Measurements from ENCODE around the gene TMPRSS9. TPM values are rescaled to one million over a fixed set of nuclear protein-coding genes. Genes with fewer than 3 reads are reported as not detected.

Gene TMPRSS9
- total RNA-seq, 1 donor from 2014 or later = not detected

GRCh38 chr19:2329149-2329478 is 31.0 kb upstream of the TMPRSS9 start:
- H3K36me3 Mint-ChIP-seq (ENCODE audit: low read depth, unreplicated experiment) = peaks cover 9% of the 10 kb centered on the region
- no peaks in the 10 kb centered on the region for H3K9me3 Mint-ChIP-seq (ENCODE audit: unreplicated experiment)
- no peak for TF ChIP-seq CTCF (IDR thresholded peaks at IDR 0.05; ENCODE audit: unreplicated experiment)
- DNase-seq (ENCODE audit: low spot score) = no peak
- peaks cover 14% of the 10 kb centered on the region for H3K27me3 Mint-ChIP-seq (ENCODE audit: unreplicated experiment)
- peak overlapping the region; percentile 94 for H3K4me3 Mint-ChIP-seq (ENCODE audit: unreplicated experiment)
- H3K4me1 Mint-ChIP-seq (ENCODE audit: unreplicated experiment) = peaks cover 18% of the 10 kb centered on the region
- H3K27ac Mint-ChIP-seq (ENCODE audit: unreplicated experiment) = peak overlapping the region; percentile 27

DNA sequence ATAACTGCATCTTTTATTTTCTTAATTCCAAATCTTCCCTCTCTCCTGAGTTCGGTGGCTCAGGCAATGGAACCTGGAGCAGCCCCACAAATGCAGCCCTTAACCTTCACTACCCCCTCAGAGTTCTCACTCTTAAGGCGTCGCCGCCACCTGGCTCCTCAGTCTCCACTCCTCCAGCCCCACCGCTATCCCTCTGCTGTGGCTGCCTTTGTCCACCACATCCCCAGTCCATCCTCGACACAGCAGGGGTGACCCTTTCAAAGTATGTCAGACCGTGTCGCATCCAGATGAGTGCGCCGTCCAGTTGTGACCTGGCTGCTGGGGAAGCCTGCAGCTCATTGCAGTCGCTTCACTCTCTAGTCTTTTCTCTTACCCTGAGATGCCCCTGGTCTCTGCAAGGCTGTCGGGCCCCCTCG is 30.6 kb upstream of the TMPRSS9 start:
- peak overlapping the region; percentile 94 for H3K4me3 Mint-ChIP-seq (ENCODE audit: unreplicated experiment)
- H3K9me3 Mint-ChIP-seq (ENCODE audit: unreplicated experiment) = no peaks in the 10 kb centered on the region
- no peak for TF ChIP-seq CTCF (IDR thresholded peaks at IDR 0.05; ENCODE audit: unreplicated experiment)
- DNase-seq (ENCODE audit: low spot score) = no peak
- H3K36me3 Mint-ChIP-seq (ENCODE audit: low read depth, unreplicated experiment) = peaks cover 9% of the 10 kb centered on the region
- peak overlapping the region; percentile 27 for H3K27ac Mint-ChIP-seq (ENCODE audit: unreplicated experiment)
- peaks cover 14% of the 10 kb centered on the region for H3K27me3 Mint-ChIP-seq (ENCODE audit: unreplicated experiment)
- H3K4me1 Mint-ChIP-seq (ENCODE audit: unreplicated experiment) = peaks cover 18% of the 10 kb centered on the region

GRCh38 chr19:2330255-2330631 is 29.8 kb upstream of the TMPRSS9 start:
- H3K9me3 Mint-ChIP-seq (ENCODE audit: unreplicated experiment) = no peaks in the 10 kb centered on the region
- peaks cover 18% of the 10 kb centered on the region for H3K4me1 Mint-ChIP-seq (ENCODE audit: unreplicated experiment)

GRCh38 chr19:2330632-2331284 is 29.3 kb upstream of the TMPRSS9 start:
- H3K27ac Mint-ChIP-seq (ENCODE audit: unreplicated experiment) = no peak overlapping the region
- peaks cover 10% of the 10 kb centered on the region for H3K36me3 Mint-ChIP-seq (ENCODE audit: low read depth, unreplicated experiment)
- peak overlapping the region; percentile 15 for H3K4me3 Mint-ChIP-seq (ENCODE audit: unreplicated experiment)
- peaks cover 20% of the 10 kb centered on the region for H3K4me1 Mint-ChIP-seq (ENCODE audit: unreplicated experiment)
- TF ChIP-seq CTCF (IDR thresholded peaks at IDR 0.05; ENCODE audit: unreplicated experiment) = no peak
- peaks cover 2% of the 10 kb centered on the region for H3K9me3 Mint-ChIP-seq (ENCODE audit: unreplicated experiment)
- peaks cover 16% of the 10 kb centered on the region for H3K27me3 Mint-ChIP-seq (ENCODE audit: unreplicated experiment)
- no peak for DNase-seq (ENCODE audit: low spot score)

More at GRCh38 chr19:2330255-2330631, 29.8 kb upstream of the TMPRSS9 start:
- TF ChIP-seq CTCF (IDR thresholded peaks at IDR 0.05; ENCODE audit: unreplicated experiment) = no peak
- no peak overlapping the region for H3K27ac Mint-ChIP-seq (ENCODE audit: unreplicated experiment)
- H3K4me3 Mint-ChIP-seq (ENCODE audit: unreplicated experiment) = no peak overlapping the region
- peaks cover 9% of the 10 kb centered on the region for H3K36me3 Mint-ChIP-seq (ENCODE audit: low read depth, unreplicated experiment)
- H3K27me3 Mint-ChIP-seq (ENCODE audit: unreplicated experiment) = peaks cover 14% of the 10 kb centered on the region
- no peak for DNase-seq (ENCODE audit: low spot score)

DNA sequence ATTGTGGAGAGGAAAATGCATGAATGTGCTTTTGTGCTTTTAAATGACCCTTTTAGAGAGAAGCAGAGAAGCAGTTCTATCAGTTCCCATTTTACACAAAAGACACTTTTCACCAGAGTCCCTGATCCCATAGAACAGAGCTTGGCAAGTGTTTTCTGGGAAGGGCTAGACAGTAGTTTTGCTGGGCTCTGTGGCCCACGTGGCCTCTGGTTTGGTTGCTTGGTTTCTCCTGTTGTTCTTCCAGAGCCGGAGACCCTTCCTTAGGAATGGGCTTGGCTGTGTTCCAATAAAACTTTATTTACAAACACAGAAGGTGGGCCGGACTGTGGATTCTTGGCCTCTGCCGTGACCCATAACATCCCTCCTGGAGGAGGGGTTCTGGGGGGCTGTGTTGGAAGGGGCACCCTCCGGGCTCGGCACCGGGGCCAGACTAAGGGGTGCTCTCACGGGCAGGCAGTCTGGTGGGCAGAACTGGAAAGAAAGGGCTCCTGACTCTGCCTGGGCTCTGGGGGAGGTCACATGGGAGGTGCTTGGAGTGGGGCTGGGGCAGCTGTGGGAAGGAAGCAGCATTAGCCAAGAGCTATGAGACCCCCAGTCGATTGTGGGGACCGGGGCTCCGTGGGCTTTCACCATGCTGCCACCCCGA is 28.3 kb upstream of the TMPRSS9 start:
- TF ChIP-seq CTCF (IDR thresholded peaks at IDR 0.05; ENCODE audit: unreplicated experiment) = no peak
- H3K4me3 Mint-ChIP-seq (ENCODE audit: unreplicated experiment) = peak overlapping the region; percentile 15
- peaks cover 17% of the 10 kb centered on the region for H3K27me3 Mint-ChIP-seq (ENCODE audit: unreplicated experiment)
- no peak for DNase-seq (ENCODE audit: low spot score)
- peaks cover 4% of the 10 kb centered on the region for H3K9me3 Mint-ChIP-seq (ENCODE audit: unreplicated experiment)
- peaks cover 26% of the 10 kb centered on the region for H3K4me1 Mint-ChIP-seq (ENCODE audit: unreplicated experiment)
- H3K27ac Mint-ChIP-seq (ENCODE audit: unreplicated experiment) = no peak overlapping the region
- peaks cover 11% of the 10 kb centered on the region for H3K36me3 Mint-ChIP-seq (ENCODE audit: low read depth, unreplicated experiment)

All from endothelial cell (in vitro differentiated cells).